Astrocyte (in vitro differentiated cells and primary cell): ENCODE data around the gene PRKCH.

ENCODE experiments used
- EZH2 ChIP-seq: IDR thresholded peaks from 2 replicates; pipeline ENCODE4 v1.6.1; 2012; ENCODE audit warnings: mild to moderate bottlenecking, low read length, inconsistent platforms; ENCODE audit not compliant: insufficient read depth
- TF ChIP-seq, protein P1 (sequence below): IDR thresholded peaks from 2 replicates; pipeline ENCODE4 v1.5.1; 2011; ENCODE audit warnings: low read depth, mild to moderate bottlenecking, inconsistent platforms, low read length, moderate library complexity; ENCODE audit not compliant: insufficient read depth

DNA sequence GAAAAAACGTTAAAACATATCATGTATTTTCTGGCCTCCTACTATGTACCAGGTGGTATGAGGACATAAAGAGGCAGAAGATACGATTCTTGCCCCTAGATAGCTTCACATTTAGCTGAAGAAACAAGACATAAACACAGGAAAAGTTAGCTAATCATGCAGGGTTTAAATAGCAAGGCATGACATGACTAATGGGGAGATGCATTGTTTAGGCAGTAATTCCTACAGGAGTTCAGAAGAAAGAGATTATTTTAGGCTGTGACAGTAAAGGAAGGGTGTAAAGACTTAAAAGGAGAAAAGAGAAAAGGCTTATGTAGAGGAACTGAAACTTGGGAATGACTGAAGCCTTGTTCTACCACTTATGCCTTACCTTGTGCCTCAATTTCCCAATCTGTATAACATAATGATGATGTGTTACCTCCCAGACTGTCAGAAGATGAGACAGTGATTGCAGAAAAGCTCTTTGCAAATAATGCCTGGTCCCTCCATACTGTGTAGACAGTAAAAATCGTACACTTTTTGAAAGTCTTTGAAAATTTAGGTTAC lies 44.4 kb downstream of the PRKCH start:
- TF ChIP-seq, protein P1, sequence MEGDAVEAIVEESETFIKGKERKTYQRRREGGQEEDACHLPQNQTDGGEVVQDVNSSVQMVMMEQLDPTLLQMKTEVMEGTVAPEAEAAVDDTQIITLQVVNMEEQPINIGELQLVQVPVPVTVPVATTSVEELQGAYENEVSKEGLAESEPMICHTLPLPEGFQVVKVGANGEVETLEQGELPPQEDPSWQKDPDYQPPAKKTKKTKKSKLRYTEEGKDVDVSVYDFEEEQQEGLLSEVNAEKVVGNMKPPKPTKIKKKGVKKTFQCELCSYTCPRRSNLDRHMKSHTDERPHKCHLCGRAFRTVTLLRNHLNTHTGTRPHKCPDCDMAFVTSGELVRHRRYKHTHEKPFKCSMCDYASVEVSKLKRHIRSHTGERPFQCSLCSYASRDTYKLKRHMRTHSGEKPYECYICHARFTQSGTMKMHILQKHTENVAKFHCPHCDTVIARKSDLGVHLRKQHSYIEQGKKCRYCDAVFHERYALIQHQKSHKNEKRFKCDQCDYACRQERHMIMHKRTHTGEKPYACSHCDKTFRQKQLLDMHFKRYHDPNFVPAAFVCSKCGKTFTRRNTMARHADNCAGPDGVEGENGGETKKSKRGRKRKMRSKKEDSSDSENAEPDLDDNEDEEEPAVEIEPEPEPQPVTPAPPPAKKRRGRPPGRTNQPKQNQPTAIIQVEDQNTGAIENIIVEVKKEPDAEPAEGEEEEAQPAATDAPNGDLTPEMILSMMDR: no peak
- no peak for TF ChIP-seq EZH2
